WERI-Rb-1 (cell line): ENCODE results near the gene SLC66A2.

Experiments used
- DNase-seq: peaks from one replicate; pipeline ENCODE4 v3.0.0-alpha.2; 2020
- H3K27ac ChIP-seq: fragments of 250-450 bp; sonication (Bioruptor Pico); 2 replicates; pipeline ENCODE4 v1.5.1; 2020; ENCODE audit warnings: mild to moderate bottlenecking, moderate library complexity
- H3K27me3 ChIP-seq: fragments of 250-450 bp; sonication (Bioruptor Pico); 2 replicates; pipeline ENCODE4 v1.5.1; 2021; ENCODE audit warnings: mild to moderate bottlenecking, low read depth, moderate library complexity; ENCODE audit not compliant: insufficient read depth, severe bottlenecking
- H3K36me3 ChIP-seq: fragments of 250-450 bp; sonication (Bioruptor Pico); 2 replicates; pipeline ENCODE4 v1.5.1; 2020; ENCODE audit warnings: mild to moderate bottlenecking, moderate library complexity
- H3K4me3 ChIP-seq: 2 replicates; pipeline ENCODE4 v1.5.1; 2011; ENCODE audit warnings: low read depth, mild to moderate bottlenecking, control low read depth, low read length
- H3K9me3 ChIP-seq: fragments of 250-450 bp; sonication (Bioruptor Pico); 2 replicates; pipeline ENCODE4 v1.5.1; 2021; ENCODE audit warnings: mild to moderate bottlenecking, moderate library complexity; ENCODE audit not compliant: severe bottlenecking
- TF ChIP-seq, protein P1 (sequence below): IDR thresholded peaks from 2 replicates; pipeline ENCODE4 v1.5.1; 2011; ENCODE audit warnings: low read depth, mild to moderate bottlenecking, control low read depth, inconsistent platforms, low read length

SLC66A2 gene

DNA sequence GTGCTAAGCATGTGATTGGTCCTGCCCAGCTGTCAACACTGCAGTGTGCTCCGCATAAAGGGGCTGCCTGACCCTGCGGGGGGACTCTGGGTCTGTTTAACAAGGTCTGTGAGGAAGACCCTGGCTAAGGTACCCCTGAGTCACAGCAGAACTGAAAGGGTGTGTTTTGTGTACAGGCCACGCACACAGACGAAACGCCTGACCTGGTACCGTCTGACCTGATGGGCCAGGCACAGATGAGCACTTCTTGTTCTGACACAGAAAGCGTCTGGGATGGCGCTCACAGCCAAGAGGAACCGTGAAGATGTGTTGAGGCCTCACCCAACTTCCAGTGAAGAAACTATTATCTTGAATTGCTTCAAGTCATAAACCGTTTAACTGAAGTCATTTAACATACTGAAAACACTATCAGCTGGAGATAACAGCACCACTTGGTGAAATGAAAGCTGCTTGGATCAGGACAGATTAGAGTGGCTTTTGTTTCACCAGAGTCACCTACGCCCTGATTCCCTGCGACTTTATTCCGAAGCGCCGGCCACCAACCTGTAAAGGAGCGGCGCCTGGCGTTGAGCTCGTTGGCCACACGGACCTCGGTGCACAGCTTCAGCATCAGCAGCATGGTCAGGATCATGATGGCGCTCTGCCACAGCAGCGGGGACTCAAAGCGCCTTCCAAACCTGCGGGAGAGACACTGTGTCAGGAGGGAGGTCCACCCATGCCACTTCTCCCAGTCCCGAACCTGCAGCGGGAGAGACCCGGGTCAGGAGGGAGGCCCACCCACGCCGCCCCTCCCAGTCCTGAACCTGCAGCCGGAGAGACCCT is 8.5 kb downstream of the SLC66A2 start:
- peak; percentile 78 for DNase-seq
- Histone ChIP-seq H3K27me3 (no peaks in the 10 kb centered on the region), H3K36me3 (peaks cover 70% of the 10 kb centered on the region), H3K4me3 (no peak overlapping the region), H3K27ac (peak overlapping the region; percentile 20), H3K9me3 (no peaks in the 10 kb centered on the region)
- TF ChIP-seq, protein P1, sequence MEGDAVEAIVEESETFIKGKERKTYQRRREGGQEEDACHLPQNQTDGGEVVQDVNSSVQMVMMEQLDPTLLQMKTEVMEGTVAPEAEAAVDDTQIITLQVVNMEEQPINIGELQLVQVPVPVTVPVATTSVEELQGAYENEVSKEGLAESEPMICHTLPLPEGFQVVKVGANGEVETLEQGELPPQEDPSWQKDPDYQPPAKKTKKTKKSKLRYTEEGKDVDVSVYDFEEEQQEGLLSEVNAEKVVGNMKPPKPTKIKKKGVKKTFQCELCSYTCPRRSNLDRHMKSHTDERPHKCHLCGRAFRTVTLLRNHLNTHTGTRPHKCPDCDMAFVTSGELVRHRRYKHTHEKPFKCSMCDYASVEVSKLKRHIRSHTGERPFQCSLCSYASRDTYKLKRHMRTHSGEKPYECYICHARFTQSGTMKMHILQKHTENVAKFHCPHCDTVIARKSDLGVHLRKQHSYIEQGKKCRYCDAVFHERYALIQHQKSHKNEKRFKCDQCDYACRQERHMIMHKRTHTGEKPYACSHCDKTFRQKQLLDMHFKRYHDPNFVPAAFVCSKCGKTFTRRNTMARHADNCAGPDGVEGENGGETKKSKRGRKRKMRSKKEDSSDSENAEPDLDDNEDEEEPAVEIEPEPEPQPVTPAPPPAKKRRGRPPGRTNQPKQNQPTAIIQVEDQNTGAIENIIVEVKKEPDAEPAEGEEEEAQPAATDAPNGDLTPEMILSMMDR = peak; percentile 41; the same call in 1 of the 2 replicates

DNA sequence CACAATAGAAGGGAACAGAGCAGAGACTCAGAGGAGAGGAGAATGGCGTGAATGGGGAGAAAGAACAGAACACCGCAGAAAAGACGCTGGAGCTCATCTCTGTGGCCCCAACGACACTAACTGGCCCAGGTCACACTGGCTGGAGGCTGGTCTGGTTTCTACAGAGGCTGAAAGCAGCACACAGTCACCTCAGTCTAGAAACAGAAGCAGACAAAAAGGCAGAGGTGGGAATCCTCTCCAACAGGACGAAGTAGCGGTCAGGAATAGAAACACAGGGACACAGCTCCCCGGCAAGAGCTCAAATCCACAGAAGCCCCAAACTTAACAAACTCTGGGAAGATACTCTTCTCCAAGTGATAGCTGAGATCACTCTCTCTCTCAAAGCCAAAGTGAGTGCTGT is 9.2 kb downstream of the SLC66A2 start:
- peak; percentile 2 for DNase-seq
- no peaks in the 10 kb centered on the region for H3K9me3 ChIP-seq
- peaks cover 70% of the 10 kb centered on the region for H3K36me3 ChIP-seq
- TF ChIP-seq, protein P1 = no peak
- H3K27ac ChIP-seq = peak overlapping the region; percentile 20
- H3K4me3 ChIP-seq = no peak overlapping the region
- no peaks in the 10 kb centered on the region for H3K27me3 ChIP-seq

DNA sequence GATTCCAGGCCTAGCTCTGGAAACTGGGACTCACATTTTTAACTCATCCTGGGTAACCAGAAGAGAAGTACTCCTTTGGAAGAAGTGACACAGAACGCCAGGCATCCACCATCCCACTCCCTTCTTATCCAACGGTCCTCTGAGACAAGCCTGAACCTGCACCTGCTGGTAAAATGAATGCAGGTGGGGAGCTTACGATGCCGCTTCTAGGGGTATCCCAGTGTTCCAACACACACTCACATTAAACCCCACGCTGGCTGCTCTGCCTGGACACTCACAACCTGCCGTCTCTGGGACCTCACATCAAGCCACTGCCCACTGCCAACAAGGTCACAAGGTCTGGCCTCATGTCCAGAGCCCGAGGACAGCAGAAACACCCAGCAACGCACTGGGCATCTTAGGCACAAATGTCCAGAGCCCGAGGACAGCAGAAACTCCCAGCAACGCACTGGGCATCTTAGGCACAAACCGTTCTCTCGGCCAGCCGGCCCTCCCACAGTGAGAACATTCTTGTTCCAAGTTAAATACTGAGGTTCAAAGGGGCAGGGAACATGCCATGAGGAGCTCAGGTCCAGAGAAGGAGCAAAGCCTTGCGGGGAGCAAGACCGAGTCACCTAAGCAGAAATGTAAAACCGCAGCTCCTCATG is 9.9 kb downstream of the SLC66A2 start:
- peak; percentile 2 for DNase-seq
- Histone ChIP-seq H3K36me3 (peaks cover 66% of the 10 kb centered on the region), H3K4me3 (no peak overlapping the region), H3K9me3 (no peaks in the 10 kb centered on the region), H3K27ac (peak overlapping the region; percentile 19; the same call in 1 of the 2 replicates), H3K27me3 (no peaks in the 10 kb centered on the region)
- TF ChIP-seq, protein P1 = no peak

DNA sequence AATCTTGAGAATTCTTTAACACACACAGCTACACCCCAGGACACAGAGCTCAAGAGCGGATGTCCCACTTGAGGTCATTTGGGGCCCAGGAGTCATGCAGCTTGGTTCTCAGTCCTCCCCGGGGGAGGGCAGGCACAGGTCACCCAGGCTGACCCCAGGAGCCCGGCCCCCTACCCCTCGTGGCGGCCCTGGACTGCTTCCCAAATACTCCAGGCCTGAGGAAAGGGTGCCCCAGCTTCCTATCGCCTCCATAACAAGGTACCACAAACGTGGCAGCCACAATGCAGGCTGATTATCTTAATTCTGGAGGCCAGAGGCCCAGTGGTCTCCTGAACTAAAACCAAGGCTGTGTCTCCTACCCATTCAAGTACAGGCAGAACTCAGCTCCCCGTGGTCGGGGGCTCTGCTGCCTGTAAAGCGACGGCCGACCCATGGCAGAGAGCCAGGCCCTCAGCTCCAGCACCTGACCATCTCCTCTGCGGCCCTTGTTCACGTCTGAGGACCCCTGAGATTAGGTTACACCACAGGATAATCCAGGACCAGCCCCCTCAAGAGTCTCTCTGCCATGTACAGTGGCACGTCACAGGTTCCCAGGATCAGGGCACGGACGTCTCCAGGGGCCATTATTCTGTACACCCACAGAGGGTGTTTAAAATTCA is 10.5 kb downstream of the SLC66A2 start:
- no peaks in the 10 kb centered on the region for H3K9me3 ChIP-seq
- H3K27ac ChIP-seq = no peak overlapping the region
- H3K36me3 ChIP-seq = peaks cover 60% of the 10 kb centered on the region
- DNase-seq = peak; percentile 6
- TF ChIP-seq, protein P1 = no peak
- no peak overlapping the region for H3K4me3 ChIP-seq
- H3K27me3 ChIP-seq = no peaks in the 10 kb centered on the region

DNA sequence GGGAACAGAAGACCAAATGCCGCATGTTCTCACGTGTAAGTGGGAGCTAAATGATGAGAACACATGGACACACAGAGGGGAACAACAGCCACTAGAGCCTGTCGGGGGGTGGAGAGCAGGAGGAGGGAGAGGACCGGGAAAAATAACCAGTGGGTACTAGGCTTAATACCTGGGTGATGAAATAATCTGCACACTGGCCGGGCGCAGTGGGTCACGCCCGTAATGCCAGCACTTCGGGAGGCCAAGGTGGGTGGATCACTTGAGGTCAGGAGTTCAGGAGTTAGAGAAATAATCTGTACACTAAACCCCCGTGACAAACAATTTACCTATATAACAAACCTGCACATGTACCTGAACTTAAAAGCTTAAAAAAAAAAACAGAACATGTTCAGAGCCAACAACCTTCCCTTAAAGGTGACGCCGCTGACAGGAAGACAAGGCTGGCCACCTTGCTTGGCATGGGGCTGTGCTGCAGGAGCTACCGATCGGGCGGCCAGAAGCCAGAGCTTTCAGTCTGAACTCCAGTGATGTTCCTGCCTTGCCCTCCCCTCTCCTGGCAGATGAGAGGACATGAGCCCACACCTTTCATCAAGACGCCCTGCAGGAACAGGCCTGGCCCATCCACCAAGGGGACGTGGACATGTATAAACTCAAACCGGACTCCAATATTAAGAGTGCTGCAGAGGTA is 11.2 kb downstream of the SLC66A2 start:
- H3K27ac ChIP-seq = no peak overlapping the region
- no peak for DNase-seq
- TF ChIP-seq, protein P1 = no peak
- no peaks in the 10 kb centered on the region for H3K9me3 ChIP-seq
- H3K36me3 ChIP-seq = peaks cover 60% of the 10 kb centered on the region
- H3K27me3 ChIP-seq = no peaks in the 10 kb centered on the region
- H3K4me3 ChIP-seq = no peak overlapping the region
